ENCODE data around the gene PDCL3. TPM values are rescaled to one million over a fixed set of nuclear protein-coding genes. Genes with fewer than 3 reads are reported as not detected.

PDCL3 gene
- total and polyA plus RNA-seq, 5 experiments from 2014 or later: 21.1 to 67.4 (median 54.8) TPM

- H3K4me1 Mint-ChIP-seq: peaks cover 0 to 15% (median 8%) of the 10 kb centered on the region in 4 donors
- H3K36me3 Mint-ChIP-seq: no peaks in the 10 kb centered on the region
- H3K9me3 Mint-ChIP-seq: peaks cover 0 to 2% (median 0%) of the 10 kb centered on the region in 9 donors
- peaks cover 0 to 3% (median 0%) of the 10 kb centered on the region in 5 donors for H3K27me3 Mint-ChIP-seq
- no peak overlapping the region for H3K27ac Mint-ChIP-seq
- POLR2A ChIA-PET: interaction anchor here (0.6 kb wide), 1 partner anchor 693 kb away, joined by 3 read pairs; no protein-coding TSS in a partner anchor
- DNase-seq (no peak), ATAC-seq (no peak)
- no peak overlapping the region for H3K4me3 Mint-ChIP-seq
Observed at GRCh38 chr2:100615886-100616285, 53.1 kb downstream of the PDCL3 start.

GRCh38 chr2:100616841-100617390 is 54.1 kb downstream of the PDCL3 start:
- H3K36me3 Mint-ChIP-seq: no peaks in the 10 kb centered on the region
- peaks cover 0 to 3% (median 0%) of the 10 kb centered on the region in 5 donors for H3K27me3 Mint-ChIP-seq
- POLR2A ChIA-PET: no interaction called here
- H3K4me3 Mint-ChIP-seq: no peak overlapping the region
- ATAC-seq: no peak
- no peak overlapping the region for H3K27ac Mint-ChIP-seq
- peaks cover 0 to 15% (median 8%) of the 10 kb centered on the region in 4 donors for H3K4me1 Mint-ChIP-seq
- DNase-seq: no peak
- H3K9me3 Mint-ChIP-seq: peaks cover 0 to 8% (median 3%) of the 10 kb centered on the region in 9 donors

- POLR2A ChIA-PET: no interaction called here
- Mint-ChIP-seq H3K27ac (no peak overlapping the region), H3K9me3 (peaks cover 0 to 9% (median 4%) of the 10 kb centered on the region in 9 donors), H3K36me3 (peaks cover 0 to 5% (median 0%) of the 10 kb centered on the region in 3 donors), H3K4me1 (peaks cover 0 to 8% (median 2%) of the 10 kb centered on the region in 4 donors), H3K4me3 (no peak overlapping the region), H3K27me3 (peaks cover 0 to 3% (median 1%) of the 10 kb centered on the region in 5 donors)
- DNase-seq (no peak), ATAC-seq (no peak)
Observed at GRCh38 chr2:100619951-100620350, 57.2 kb downstream of the PDCL3 start.

GRCh38 chr2:100620481-100620880 is 57.7 kb downstream of the PDCL3 start:
- H3K9me3 Mint-ChIP-seq: peaks cover 0 to 9% (median 4%) of the 10 kb centered on the region in 9 donors
- peaks cover 0 to 5% (median 0%) of the 10 kb centered on the region in 3 donors for H3K36me3 Mint-ChIP-seq

GRCh38 chr2:100621371-100621951 is 58.7 kb downstream of the PDCL3 start:
- Mint-ChIP-seq H3K4me1 (peaks cover 0 to 8% (median 2%) of the 10 kb centered on the region in 4 donors), H3K27ac (no peak overlapping the region), H3K27me3 (peaks cover 0 to 3% (median 1%) of the 10 kb centered on the region in 5 donors), H3K9me3 (peaks cover 0 to 9% (median 4%) of the 10 kb centered on the region in 9 donors), H3K4me3 (no peak overlapping the region), H3K36me3 (peaks cover 0 to 5% (median 0%) of the 10 kb centered on the region in 3 donors)
- POLR2A ChIA-PET: no interaction called here
- ATAC-seq (no peak), DNase-seq (no peak)

More at GRCh38 chr2:100620481-100620880, 57.7 kb downstream of the PDCL3 start:
- ATAC-seq (no peak), DNase-seq (no peak)
- H3K27ac Mint-ChIP-seq: peak overlapping the region in 2 of 10 donors; percentile 6 to 65
- H3K27me3 Mint-ChIP-seq: peaks cover 0 to 3% (median 1%) of the 10 kb centered on the region in 5 donors
- peaks cover 0 to 8% (median 2%) of the 10 kb centered on the region in 4 donors for H3K4me1 Mint-ChIP-seq
- POLR2A ChIA-PET: no interaction called here
- H3K4me3 Mint-ChIP-seq: no peak overlapping the region

- POLR2A ChIA-PET: no interaction called here
- Mint-ChIP-seq H3K36me3 (peaks cover 0 to 5% (median 0%) of the 10 kb centered on the region in 3 donors), H3K27ac (no peak overlapping the region), H3K27me3 (peaks cover 0 to 3% (median 1%) of the 10 kb centered on the region in 5 donors), H3K4me1 (peaks cover 0 to 6% (median 5%) of the 10 kb centered on the region in 4 donors), H3K4me3 (no peak overlapping the region), H3K9me3 (peaks cover 0 to 9% (median 4%) of the 10 kb centered on the region in 9 donors)
- ATAC-seq: no peak
- no peak for DNase-seq
Observed at GRCh38 chr2:100623033-100623715, 60.4 kb downstream of the PDCL3 start.

GRCh38 chr2:100623930-100624329 is 61.1 kb downstream of the PDCL3 start:
- ATAC-seq (no peak), DNase-seq (no peak)
- Mint-ChIP-seq H3K36me3 (peaks cover 0 to 5% (median 0%) of the 10 kb centered on the region in 3 donors), H3K4me3 (no peak overlapping the region), H3K27ac (no peak overlapping the region), H3K27me3 (peaks cover 0 to 3% (median 1%) of the 10 kb centered on the region in 5 donors), H3K4me1 (peaks cover 0 to 10% (median 5%) of the 10 kb centered on the region in 4 donors), H3K9me3 (peaks cover 0 to 9% (median 4%) of the 10 kb centered on the region in 9 donors)
- POLR2A ChIA-PET: no interaction called here

- no peak for DNase-seq
- Mint-ChIP-seq H3K9me3 (peaks cover 0 to 9% (median 4%) of the 10 kb centered on the region in 9 donors), H3K4me3 (no peak overlapping the region), H3K4me1 (peaks cover 0 to 11% (median 5%) of the 10 kb centered on the region in 4 donors), H3K27me3 (peaks cover 0 to 3% (median 1%) of the 10 kb centered on the region in 5 donors), H3K36me3 (peaks cover 0 to 5% (median 0%) of the 10 kb centered on the region in 3 donors), H3K27ac (no peak overlapping the region)
- ATAC-seq: no peak
- POLR2A ChIA-PET: interaction anchor here (0.6 kb wide), 1 partner anchor 275 kb away, joined by 4 read pairs; no protein-coding TSS in a partner anchor
Observed at GRCh38 chr2:100624536-100624935, 61.7 kb downstream of the PDCL3 start.

GRCh38 chr2:100625717-100626116 is 62.9 kb downstream of the PDCL3 start:
- H3K36me3 Mint-ChIP-seq: peaks cover 0 to 5% (median 0%) of the 10 kb centered on the region in 3 donors
- POLR2A ChIA-PET: no interaction called here
- peaks cover 0 to 9% (median 4%) of the 10 kb centered on the region in 9 donors for H3K9me3 Mint-ChIP-seq
- H3K27ac Mint-ChIP-seq: peak overlapping the region in 1 of 10 donors; percentile 44
- H3K4me3 Mint-ChIP-seq: no peak overlapping the region
- ATAC-seq (no peak), DNase-seq (no peak)
- peaks cover 11 to 22% (median 13%) of the 10 kb centered on the region in 4 donors for H3K4me1 Mint-ChIP-seq
- peaks cover 0 to 2% (median 1%) of the 10 kb centered on the region in 5 donors for H3K27me3 Mint-ChIP-seq

Other genes with a start within 250 kb of the PDCL3 start
- gene LONRF2, start 240.5 kb upstream of the PDCL3 start, total RNA-seq: not detected
- gene LONRF2, start 240.5 kb upstream of the PDCL3 start, polyA plus RNA-seq: not detected
- 1 to 10 TPM; 6.4 to 7.5 TPM for gene CHST10, start 145.3 kb upstream of the PDCL3 start, total RNA-seq
- 1 to 10 TPM; 5.0 to 8.2 (median 5.0) TPM for gene CHST10, start 145.3 kb upstream of the PDCL3 start, polyA plus RNA-seq
- not detected for gene NMS, start 92.5 kb upstream of the PDCL3 start, total RNA-seq
- gene NMS, start 92.5 kb upstream of the PDCL3 start, polyA plus RNA-seq: not detected